HEK293 (cell line): ENCODE measurements around the gene GPRC5D.
A peak's percentile ranks its signal among the peaks of the same experiment; 100 is the strongest.

Source experiments
- CTCF ChIA-PET: fragments of 350-600 bp; formaldehyde crosslinking; extraction: SDS; loops from one replicate; lab custom pipeline; 2021; ENCODE audit warnings: antibody characterized with exemption; lab: Yijun Ruan, JAX
- POLR2A ChIA-PET: fragments of 300-600 bp; formaldehyde crosslinking; extraction: SDS; loops from one replicate; lab custom pipeline; 2020; ENCODE audit warnings: antibody characterized with exemption, inconsistent platforms; lab: Yijun Ruan, JAX
- H3K27ac ChIP-seq: fragments of 200-500 bp; sonication (Bioruptor generic); 2 replicates; pipeline ENCODE4 v1.5.1; 2014; ENCODE audit warnings: low read depth, low read length, control low read depth, inconsistent platforms; ENCODE audit errors: extremely low read depth
- H3K36me3 ChIP-seq, 2 experiments: fragments of 200-500 bp in 1 of 2; sonication (Bioruptor generic) in 1 of 2; 1 replicate in 1 of 2; 2 replicates in 1 of 2; pipeline ENCODE4 v1.5.1; 2014 to 2017; ENCODE audit warnings: inconsistent platforms in 2 of 2, low read length in 2 of 2; ENCODE audit not compliant: control insufficient read depth in 2 of 2, insufficient read depth in 1 of 2
- H3K4me1 ChIP-seq: fragments of 200-500 bp; sonication (Bioruptor generic); 2 replicates; pipeline ENCODE4 v1.5.1; 2014; ENCODE audit warnings: mild to moderate bottlenecking, low read length, inconsistent platforms; ENCODE audit not compliant: control insufficient read depth, insufficient read depth
- H3K4me3 ChIP-seq: 2 replicates; pipeline ENCODE4 v1.5.1; 2011; ENCODE audit warnings: low read depth, mild to moderate bottlenecking, control low read depth, low read length, moderate library complexity
- H3K9me3 ChIP-seq: fragments of 200-500 bp; sonication (Bioruptor generic); 2 replicates; pipeline ENCODE4 v1.5.1; 2014; ENCODE audit warnings: low read depth, low read length, inconsistent platforms; ENCODE audit not compliant: control insufficient read depth, insufficient read depth
- BCL11B ChIP-seq: fragments of 450-650 bp; formaldehyde crosslinking; IDR thresholded peaks from 2 replicates; pipeline ENCODE4 v1.5.1; 2016; ENCODE audit warnings: low read depth, missing biosample characterization, missing genetic modification characterization
- HIC1 ChIP-seq: fragments of 450-650 bp; formaldehyde crosslinking; IDR thresholded peaks from 2 replicates; pipeline ENCODE4 v1.5.1; 2016; ENCODE audit warnings: missing biosample characterization, missing genetic modification characterization
- KLF7 ChIP-seq: fragments of 450-650 bp; formaldehyde crosslinking; IDR thresholded peaks from 2 replicates; pipeline ENCODE4 v1.5.1; 2016; ENCODE audit warnings: missing biosample characterization, missing genetic modification characterization, borderline replicate concordance
- PBX3 ChIP-seq: sonication (generic); formaldehyde crosslinking; IDR thresholded peaks from 2 replicates; pipeline ENCODE4 v1.8.1; 2022; ENCODE audit warnings: mild to moderate bottlenecking, moderate library complexity, missing genetic modification reagents
- REPIN1 ChIP-seq: fragments of 450-650 bp; formaldehyde crosslinking; IDR thresholded peaks from 2 replicates; pipeline ENCODE4 v1.5.1; 2017; ENCODE audit warnings: missing biosample characterization, missing genetic modification characterization, low read depth
- SCRT1 ChIP-seq: fragments of 450-650 bp; formaldehyde crosslinking; IDR thresholded peaks from 2 replicates; pipeline ENCODE4 v1.5.1; 2016; ENCODE audit warnings: missing biosample characterization, missing genetic modification characterization, borderline replicate concordance
- ZEB2 ChIP-seq: fragments of 450-650 bp; formaldehyde crosslinking; IDR thresholded peaks from 2 replicates; pipeline ENCODE4 v1.5.1; 2016; ENCODE audit warnings: missing biosample characterization, missing genetic modification characterization
- ZIC2 ChIP-seq: fragments of 450-650 bp; formaldehyde crosslinking; IDR thresholded peaks from 2 replicates; pipeline ENCODE4 v1.5.1; 2016; ENCODE audit warnings: missing biosample characterization, missing genetic modification characterization
- ZNF10 ChIP-seq: fragments of 450-650 bp; formaldehyde crosslinking; IDR thresholded peaks from 2 replicates; pipeline ENCODE4 v1.5.1; 2017; ENCODE audit warnings: missing biosample characterization, missing genetic modification characterization
- ZNF121 ChIP-seq: fragments of 450-650 bp; formaldehyde crosslinking; IDR thresholded peaks from 2 replicates; pipeline ENCODE4 v1.5.1; 2016; ENCODE audit warnings: missing biosample characterization, missing genetic modification characterization
- ZNF146 ChIP-seq: fragments of 450-650 bp; formaldehyde crosslinking; IDR thresholded peaks from 2 replicates; pipeline ENCODE4 v1.5.1; 2016; ENCODE audit warnings: missing biosample characterization, missing genetic modification characterization
- ZNF221 ChIP-seq: fragments of 450-650 bp; formaldehyde crosslinking; IDR thresholded peaks from 2 replicates; pipeline ENCODE4 v1.5.1; 2017; ENCODE audit warnings: missing biosample characterization, missing genetic modification characterization, borderline replicate concordance
- ZNF239 ChIP-seq: fragments of 450-650 bp; formaldehyde crosslinking; IDR thresholded peaks from 2 replicates; pipeline ENCODE4 v1.5.1; 2016; ENCODE audit warnings: missing biosample characterization, missing genetic modification characterization
- ZNF311 ChIP-seq: fragments of 450-650 bp; formaldehyde crosslinking; IDR thresholded peaks from 2 replicates; pipeline ENCODE4 v1.5.1; 2017; ENCODE audit warnings: missing biosample characterization, missing genetic modification characterization, borderline replicate concordance
- ZNF324 ChIP-seq: fragments of 450-650 bp; formaldehyde crosslinking; IDR thresholded peaks from 2 replicates; pipeline ENCODE4 v1.5.1; 2016; ENCODE audit warnings: missing biosample characterization, missing genetic modification characterization
- ZNF433 ChIP-seq: fragments of 450-650 bp; formaldehyde crosslinking; IDR thresholded peaks from 2 replicates; pipeline ENCODE4 v1.5.1; 2016; ENCODE audit warnings: missing biosample characterization, missing genetic modification characterization, low read depth
- ZNF473 ChIP-seq: fragments of 450-650 bp; formaldehyde crosslinking; IDR thresholded peaks from 2 replicates; pipeline ENCODE4 v1.5.1; 2017; ENCODE audit warnings: missing biosample characterization, missing genetic modification characterization
- ZNF48 ChIP-seq: fragments of 450-650 bp; formaldehyde crosslinking; IDR thresholded peaks from 2 replicates; pipeline ENCODE4 v1.5.1; 2016; ENCODE audit warnings: missing biosample characterization, missing genetic modification characterization
- ZNF488 ChIP-seq: fragments of 450-650 bp; formaldehyde crosslinking; IDR thresholded peaks from 2 replicates; pipeline ENCODE4 v1.5.1; 2016; ENCODE audit warnings: missing biosample characterization, missing genetic modification characterization
- ZNF549 ChIP-seq: fragments of 450-650 bp; IDR thresholded peaks from 2 replicates; pipeline ENCODE4 v1.5.1; 2018; ENCODE audit warnings: missing biosample characterization, missing genetic modification characterization, mild to moderate bottlenecking, inconsistent platforms, moderate library complexity
- ZNF610 ChIP-seq: fragments of 450-650 bp; formaldehyde crosslinking; IDR thresholded peaks from 2 replicates; pipeline ENCODE4 v1.5.1; 2016; ENCODE audit warnings: missing biosample characterization, missing genetic modification characterization, borderline replicate concordance
- ZNF623 ChIP-seq: fragments of 450-650 bp; formaldehyde crosslinking; IDR thresholded peaks from 2 replicates; pipeline ENCODE4 v1.5.1; 2016; ENCODE audit warnings: missing biosample characterization, missing genetic modification characterization
- ZNF629 ChIP-seq: fragments of 450-650 bp; formaldehyde crosslinking; IDR thresholded peaks from 2 replicates; pipeline ENCODE4 v1.5.1; 2017; ENCODE audit warnings: missing biosample characterization, missing genetic modification characterization
- ZNF645 ChIP-seq: fragments of 450-650 bp; formaldehyde crosslinking; IDR thresholded peaks from 2 replicates; pipeline ENCODE4; 2016; ENCODE audit warnings: missing biosample characterization, missing genetic modification characterization
- ZNF654 ChIP-seq: fragments of 450-650 bp; formaldehyde crosslinking; IDR thresholded peaks from 2 replicates; pipeline ENCODE4 v1.5.1; 2016; ENCODE audit warnings: low read depth, missing biosample characterization, missing genetic modification characterization
- ZNF677 ChIP-seq: fragments of 450-650 bp; IDR thresholded peaks from 2 replicates; pipeline ENCODE4 v1.5.0; 2018; ENCODE audit warnings: missing biosample characterization, mild to moderate bottlenecking, missing genetic modification characterization, moderate library complexity
- ZNF792 ChIP-seq: fragments of 450-650 bp; formaldehyde crosslinking; IDR thresholded peaks from 2 replicates; pipeline ENCODE4 v1.5.1; 2016; ENCODE audit warnings: missing biosample characterization, missing genetic modification characterization
- TF ChIP-seq, protein P1 (sequence below): fragments of 450-650 bp; formaldehyde crosslinking; IDR thresholded peaks from 2 replicates; pipeline ENCODE4 v1.5.1; 2016; ENCODE audit warnings: missing biosample characterization, missing genetic modification characterization
- TF ChIP-seq, protein P2 (sequence below): fragments of 450-650 bp; formaldehyde crosslinking; IDR thresholded peaks from 2 replicates; pipeline ENCODE4 v1.5.1; 2017; ENCODE audit warnings: missing biosample characterization, missing genetic modification characterization

The GPRC5D gene

DNA sequence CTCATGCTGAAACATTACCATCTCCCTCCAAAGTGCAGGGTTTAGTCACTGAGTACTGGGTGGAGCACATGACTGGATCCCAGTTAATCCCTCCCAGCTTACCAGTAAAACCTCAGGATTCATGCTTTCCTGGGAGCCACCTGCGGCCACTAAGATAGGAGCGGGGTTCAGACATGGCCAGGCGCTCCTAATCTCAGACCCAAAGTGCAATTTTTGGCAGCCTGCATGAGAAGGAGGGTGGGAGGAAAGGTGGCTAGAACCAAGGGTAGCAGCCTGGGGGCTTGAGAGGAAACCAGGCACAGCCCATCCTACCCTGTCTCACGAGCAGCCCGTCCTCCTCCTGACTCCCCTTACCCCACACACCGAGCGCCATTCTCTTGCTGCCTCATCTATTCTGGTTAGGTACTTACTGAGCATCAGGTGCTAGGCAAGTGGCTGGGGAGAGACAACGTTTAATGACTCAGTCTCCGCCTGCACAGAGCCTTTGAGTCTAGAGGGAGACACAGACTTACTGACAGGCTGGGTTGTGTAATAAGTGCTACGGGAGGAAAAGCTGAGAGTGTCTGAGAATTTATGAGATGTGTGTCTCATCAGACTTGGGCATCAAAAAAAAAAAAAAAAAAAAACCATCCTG, 50.7 kb downstream of the GPRC5D start (continued):
- TF ChIP-seq ZNF610 (no peak), ZNF433 (tag by site-specific recombination) (no peak), ZNF473 (tag by site-specific recombination) (no peak), ZNF121 (no peak), ZNF623 (tag by site-specific recombination) (no peak), KLF7 (tag by site-specific recombination) (no peak), ZNF221 (tag by site-specific recombination) (no peak), BCL11B (tag by site-specific recombination) (no peak), ZNF48 (tag by site-specific recombination) (no peak), ZNF311 (tag by site-specific recombination) (no peak), ZNF10 (tag by site-specific recombination) (peak; percentile 80), ZNF146 (tag by site-specific recombination) (no peak), ZNF677 (tag by site-specific recombination) (no peak), ZNF549 (no peak), ZIC2 (tag by site-specific recombination) (no peak), ZNF645 (no peak), PBX3 (CRISPR knock-in tag) (no peak), ZNF324 (tag by site-specific recombination) (0 out of 2 replicates have a peak, but pooled peaks have one; percentile 6), ZNF654 (tag by site-specific recombination) (peak; percentile 3; the same call in 1 of the 2 replicates), ZNF239 (tag by site-specific recombination) (no peak), ZNF629 (tag by site-specific recombination) (peak; percentile 33; the same call in 1 of the 2 replicates)
- TF ChIP-seq, protein P1, sequence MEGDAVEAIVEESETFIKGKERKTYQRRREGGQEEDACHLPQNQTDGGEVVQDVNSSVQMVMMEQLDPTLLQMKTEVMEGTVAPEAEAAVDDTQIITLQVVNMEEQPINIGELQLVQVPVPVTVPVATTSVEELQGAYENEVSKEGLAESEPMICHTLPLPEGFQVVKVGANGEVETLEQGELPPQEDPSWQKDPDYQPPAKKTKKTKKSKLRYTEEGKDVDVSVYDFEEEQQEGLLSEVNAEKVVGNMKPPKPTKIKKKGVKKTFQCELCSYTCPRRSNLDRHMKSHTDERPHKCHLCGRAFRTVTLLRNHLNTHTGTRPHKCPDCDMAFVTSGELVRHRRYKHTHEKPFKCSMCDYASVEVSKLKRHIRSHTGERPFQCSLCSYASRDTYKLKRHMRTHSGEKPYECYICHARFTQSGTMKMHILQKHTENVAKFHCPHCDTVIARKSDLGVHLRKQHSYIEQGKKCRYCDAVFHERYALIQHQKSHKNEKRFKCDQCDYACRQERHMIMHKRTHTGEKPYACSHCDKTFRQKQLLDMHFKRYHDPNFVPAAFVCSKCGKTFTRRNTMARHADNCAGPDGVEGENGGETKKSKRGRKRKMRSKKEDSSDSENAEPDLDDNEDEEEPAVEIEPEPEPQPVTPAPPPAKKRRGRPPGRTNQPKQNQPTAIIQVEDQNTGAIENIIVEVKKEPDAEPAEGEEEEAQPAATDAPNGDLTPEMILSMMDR (tag by site-specific recombination), result no peak

- ChIA-PET CTCF (interaction anchor here (0.6 to 3.3 kb wide), 6 partner anchors 15 to 397 kb away, joined by 3 to 13 read pairs (median 3); no protein-coding TSS in a partner anchor), POLR2A (interaction anchor here (0.9 to 3.8 kb wide), 2 partner anchors 9 to 29 kb away, joined by 6 to 20 read pairs; partner anchors contain the start of gene GPRC5A)
- Histone ChIP-seq H3K36me3 (no peaks in the 10 kb centered on the region; a peak in 1 of 3 replicates), H3K27ac (peak overlapping the region; percentile 21; the same call in 1 of the 2 replicates), H3K9me3 (no peaks in the 10 kb centered on the region), H3K4me1 (peaks cover 17% of the 10 kb centered on the region), H3K4me3 (no peak overlapping the region)
- TF ChIP-seq, protein P2, sequence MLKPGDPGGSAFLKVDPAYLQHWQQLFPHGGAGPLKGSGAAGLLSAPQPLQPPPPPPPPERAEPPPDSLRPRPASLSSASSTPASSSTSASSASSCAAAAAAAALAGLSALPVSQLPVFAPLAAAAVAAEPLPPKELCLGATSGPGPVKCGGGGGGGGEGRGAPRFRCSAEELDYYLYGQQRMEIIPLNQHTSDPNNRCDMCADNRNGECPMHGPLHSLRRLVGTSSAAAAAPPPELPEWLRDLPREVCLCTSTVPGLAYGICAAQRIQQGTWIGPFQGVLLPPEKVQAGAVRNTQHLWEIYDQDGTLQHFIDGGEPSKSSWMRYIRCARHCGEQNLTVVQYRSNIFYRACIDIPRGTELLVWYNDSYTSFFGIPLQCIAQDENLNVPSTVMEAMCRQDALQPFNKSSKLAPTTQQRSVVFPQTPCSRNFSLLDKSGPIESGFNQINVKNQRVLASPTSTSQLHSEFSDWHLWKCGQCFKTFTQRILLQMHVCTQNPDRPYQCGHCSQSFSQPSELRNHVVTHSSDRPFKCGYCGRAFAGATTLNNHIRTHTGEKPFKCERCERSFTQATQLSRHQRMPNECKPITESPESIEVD (tag by site-specific recombination), result peak; percentile 65
- 0 out of 2 replicates have a peak, but pooled peaks have one; percentile 5 for TF ChIP-seq HIC1 (tag by site-specific recombination)
- TF ChIP-seq REPIN1 (tag by site-specific recombination), result 0 out of 2 replicates have a peak, but pooled peaks have one; percentile 42
- 0 out of 2 replicates have a peak, but pooled peaks have one; percentile 18 for TF ChIP-seq ZNF324 (tag by site-specific recombination)
- 0 out of 2 replicates have a peak, but pooled peaks have one; percentile 8 for TF ChIP-seq ZEB2 (tag by site-specific recombination)
- no peak for TF ChIP-seq ZNF792 (tag by site-specific recombination)
- no peak for TF ChIP-seq ZNF488
- TF ChIP-seq SCRT1 (tag by site-specific recombination), result peak; percentile 87
Measured at GRCh38 chr12:12900786-12901157, 51.2 kb downstream of the GPRC5D start.
